ENCODE data around the gene CADM4.
"Not testable (repeated sequence)": the region's sequence is repeated elsewhere in the genome, so short reads cannot be mapped to it uniquely, and the experiment has no call there.

CADM4 gene

GRCh38 chr19:43660971-43661360 is 21.3 kb upstream of the CADM4 start:
- no peak for DNase-seq

- DNase-seq, result no peak
Observed at GRCh38 chr19:43660301-43660970, 20.8 kb upstream of the CADM4 start.

- no peak for DNase-seq
Observed at GRCh38 chr19:43658494-43658893, 18.8 kb upstream of the CADM4 start.

DNA sequence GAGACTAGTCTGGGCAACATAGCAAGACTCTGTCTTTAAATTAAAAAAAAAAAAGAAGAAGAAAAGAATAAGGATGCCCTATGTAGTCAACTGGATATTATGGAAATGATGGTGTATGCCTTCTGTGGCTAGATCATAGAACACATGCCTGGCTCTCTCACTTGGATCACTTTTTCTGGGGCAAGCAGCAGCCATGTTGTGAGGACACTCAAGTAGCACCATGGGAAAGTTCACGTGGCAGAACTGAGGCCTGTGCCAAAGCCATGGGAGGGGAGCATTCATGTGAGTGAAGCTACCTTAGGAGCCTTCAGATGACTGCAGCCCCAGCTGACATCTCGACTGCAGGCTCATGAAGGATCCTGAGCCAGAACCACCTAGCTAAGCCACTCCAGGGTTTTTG is 18.4 kb upstream of the CADM4 start:
- DNase-seq, result no peak

- DNase-seq, result no peak
Observed at GRCh38 chr19:43656436-43656835, 16.8 kb upstream of the CADM4 start.

DNA sequence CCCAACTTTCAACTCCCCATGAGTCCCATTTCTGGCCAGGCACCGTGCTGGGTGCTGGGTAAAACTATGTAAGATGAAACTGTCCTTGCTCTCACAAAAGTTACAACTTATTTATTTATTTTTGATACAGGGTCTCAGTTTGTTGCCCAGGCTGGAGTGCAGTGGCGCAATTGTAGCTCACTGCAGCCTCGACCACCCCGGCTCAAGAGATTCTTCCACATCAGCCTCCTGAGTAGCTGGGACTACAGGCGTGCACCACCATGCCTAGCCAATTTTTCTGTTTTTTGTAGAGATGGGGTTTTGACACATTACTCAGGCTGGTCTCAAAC is 12.9 kb upstream of the CADM4 start:
- DNase-seq, result no peak

- DNase-seq, result no peak
Observed at GRCh38 chr19:43651758-43652545, 12.3 kb upstream of the CADM4 start.

DNA sequence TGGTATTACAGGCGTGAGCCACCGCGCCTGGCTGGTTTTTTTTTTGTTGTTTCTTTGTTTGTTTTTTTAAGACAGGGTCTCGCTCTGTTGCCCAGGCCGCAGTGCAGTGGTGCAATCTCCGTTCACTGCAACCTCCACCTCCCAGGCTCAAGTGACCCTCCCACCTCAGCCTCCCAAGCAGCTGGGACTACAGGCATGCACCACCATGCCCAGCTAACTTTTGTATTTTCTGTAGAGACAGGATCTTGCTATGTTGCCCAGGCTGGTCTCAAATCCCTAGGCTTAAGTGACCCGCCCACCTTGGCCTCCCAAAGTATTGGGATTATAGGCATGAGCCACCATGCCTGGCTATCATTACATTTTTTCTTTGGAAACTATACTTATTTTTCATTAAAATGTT is 10.6 kb upstream of the CADM4 start:
- DNase-seq, result not testable (repeated sequence)

DNA sequence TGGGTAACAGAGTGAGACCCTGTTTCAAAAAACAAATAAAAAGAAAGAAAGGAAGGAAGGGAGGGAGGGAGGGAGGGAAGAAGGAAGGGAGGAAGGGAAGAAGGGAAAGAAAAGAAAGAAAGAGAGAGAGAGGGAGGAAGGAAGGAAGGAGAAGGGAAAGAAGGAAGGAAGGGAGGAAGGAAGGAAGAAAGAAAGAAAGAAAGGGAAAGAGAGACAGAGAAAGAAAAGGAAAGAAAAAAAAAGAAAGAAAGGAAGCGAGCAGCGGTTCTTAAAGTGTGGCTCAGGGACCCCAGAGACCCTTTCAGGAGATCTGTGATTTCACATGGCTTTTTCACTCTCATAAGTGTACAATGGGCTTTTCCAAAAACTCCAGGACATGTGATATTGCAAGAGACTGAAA is 9.9 kb upstream of the CADM4 start:
- no peak for DNase-seq

DNA sequence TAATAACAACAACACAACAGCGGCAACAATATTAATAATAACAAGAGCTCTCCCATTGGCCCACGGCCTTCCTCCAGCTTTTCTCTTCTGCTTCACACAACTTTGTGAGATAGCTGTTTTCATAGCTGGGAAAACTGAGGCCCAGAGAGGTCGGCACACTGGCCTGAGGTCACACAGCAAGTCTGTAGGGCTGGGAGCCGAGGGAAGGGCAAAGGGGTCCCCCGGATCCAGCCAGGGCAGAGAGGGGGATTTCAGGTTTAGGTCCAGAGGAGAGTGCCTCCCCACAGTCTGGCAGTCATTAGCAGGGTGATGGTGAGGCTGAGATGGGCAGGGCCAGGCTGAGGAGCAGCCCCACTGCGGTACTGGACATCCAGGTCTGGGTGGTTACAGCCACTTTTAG is 9.0 kb upstream of the CADM4 start:
- no peak for DNase-seq

DNA sequence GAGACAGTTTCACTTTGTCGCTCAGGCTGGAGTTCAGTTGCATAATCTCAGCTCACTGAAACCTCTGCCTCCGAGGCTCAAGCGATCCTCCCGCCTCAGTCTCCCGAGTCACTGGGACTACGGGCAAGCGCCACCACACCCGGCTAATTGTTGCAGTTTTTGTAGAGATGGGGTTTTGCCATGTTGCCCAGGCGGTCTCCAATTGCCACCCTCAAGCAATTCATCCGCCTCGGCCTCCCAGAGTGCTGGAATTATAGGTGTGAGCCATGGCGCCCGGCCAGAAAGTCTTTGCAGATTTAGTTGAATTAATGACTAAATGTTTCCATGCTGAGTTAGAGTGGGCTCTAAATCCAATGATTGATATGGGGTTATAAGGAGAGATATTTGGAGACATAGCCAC is 4.5 kb upstream of the CADM4 start:
- no peak for DNase-seq

- DNase-seq, result no peak
Observed at GRCh38 chr19:43643326-43643725, 3.7 kb upstream of the CADM4 start.

- no peak for DNase-seq
Observed at GRCh38 chr19:43642531-43642930, 2.9 kb upstream of the CADM4 start.

DNA sequence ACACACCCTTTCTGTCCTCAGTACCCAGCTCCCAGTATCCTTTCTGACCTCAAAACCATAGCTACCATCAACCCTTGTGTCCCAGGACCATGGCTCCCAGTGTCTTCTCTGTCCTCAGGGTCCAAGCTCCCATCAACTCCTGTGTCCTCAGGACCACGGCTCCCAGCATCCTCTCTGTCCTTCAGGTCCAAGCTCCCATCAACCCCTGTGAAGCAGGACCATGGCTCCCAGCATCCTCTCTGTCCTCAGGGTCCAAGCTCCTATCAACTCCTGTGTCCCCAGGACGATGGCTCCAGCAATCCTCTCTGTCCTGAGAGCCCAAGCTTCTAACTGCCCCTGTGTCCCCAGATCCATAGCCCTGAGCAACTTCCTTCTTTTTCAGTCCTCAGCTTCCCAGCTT is 1.7 kb upstream of the CADM4 start:
- DNase-seq, result no peak

- no peak for DNase-seq
Observed at GRCh38 chr19:43640424-43640757, 741 bp upstream of the CADM4 start.

- DNase-seq, result no peak
Observed at GRCh38 chr19:43638995-43639518, 593 bp downstream of the CADM4 start.

GRCh38 chr19:43638214-43638994 is 1.2 kb downstream of the CADM4 start:
- no peak for DNase-seq

DNA sequence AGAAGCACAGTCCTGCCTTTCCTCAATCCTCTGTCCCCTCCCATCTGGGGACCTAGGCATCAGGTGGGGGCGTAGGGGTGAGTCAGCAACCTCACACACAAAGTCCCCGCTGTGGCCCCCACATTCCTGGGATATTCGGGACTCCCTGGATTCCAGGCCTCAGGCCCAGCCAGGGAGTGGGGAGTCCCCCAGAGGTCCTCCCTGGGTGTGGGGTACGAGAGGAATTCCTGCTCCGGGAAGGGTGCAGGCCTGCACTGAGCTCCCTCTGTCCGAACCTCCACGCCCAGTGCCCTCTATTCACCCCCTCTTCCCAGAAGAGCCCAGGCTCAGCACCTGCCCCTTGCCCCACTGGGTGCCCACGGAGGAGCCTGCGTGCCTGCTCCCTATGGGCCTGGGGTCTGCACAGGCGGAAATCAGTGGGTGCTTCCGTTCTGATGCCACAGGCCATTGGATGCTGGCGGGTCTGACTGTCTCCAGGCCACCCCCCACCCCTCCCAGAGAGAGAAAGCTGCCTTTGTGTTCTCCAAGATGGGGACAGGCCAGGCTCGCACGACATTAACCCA is 3.4 kb downstream of the CADM4 start:
- DNase-seq, result no peak

DNA sequence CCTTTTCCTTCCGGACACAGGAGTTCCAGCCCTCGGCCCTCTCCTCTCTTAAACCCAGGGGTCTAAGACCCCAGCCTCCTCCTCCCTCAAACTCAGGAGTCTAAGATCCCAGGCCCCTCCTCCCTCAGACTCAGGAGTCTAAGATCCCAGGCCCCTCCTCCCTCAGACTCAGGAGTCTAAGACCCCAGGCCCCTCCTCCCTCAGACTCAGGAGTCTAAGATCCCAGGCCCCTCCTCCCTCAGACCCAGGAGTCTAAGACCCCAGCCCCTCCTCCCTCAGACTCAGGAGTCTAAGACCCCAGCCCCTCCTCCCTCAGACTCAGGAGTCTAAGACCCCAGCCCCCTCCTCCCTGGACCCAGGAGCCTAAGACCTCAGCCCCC is 4.1 kb downstream of the CADM4 start:
- not testable (repeated sequence) for DNase-seq

GRCh38 chr19:43634872-43635560 is 4.6 kb downstream of the CADM4 start:
- no peak for DNase-seq

DNA sequence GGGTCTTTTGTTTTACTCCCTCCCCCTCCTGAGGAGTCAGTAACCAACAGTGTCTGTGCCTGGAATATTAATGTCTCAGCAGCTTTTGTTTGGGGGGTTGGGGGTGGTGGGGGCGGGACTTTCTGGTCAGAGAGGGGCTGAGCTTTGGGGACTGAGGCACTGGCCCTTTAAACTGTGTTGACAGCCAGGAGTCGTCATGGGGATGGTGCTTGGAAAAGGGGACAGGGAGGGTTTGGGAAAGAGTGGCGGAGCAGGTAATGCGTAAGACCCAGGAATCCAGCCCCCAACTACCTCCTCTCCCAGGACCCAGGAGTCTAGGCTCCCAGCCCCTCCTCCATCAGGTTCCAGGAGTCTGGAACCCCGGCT is 5.2 kb downstream of the CADM4 start:
- DNase-seq, result no peak

DNA sequence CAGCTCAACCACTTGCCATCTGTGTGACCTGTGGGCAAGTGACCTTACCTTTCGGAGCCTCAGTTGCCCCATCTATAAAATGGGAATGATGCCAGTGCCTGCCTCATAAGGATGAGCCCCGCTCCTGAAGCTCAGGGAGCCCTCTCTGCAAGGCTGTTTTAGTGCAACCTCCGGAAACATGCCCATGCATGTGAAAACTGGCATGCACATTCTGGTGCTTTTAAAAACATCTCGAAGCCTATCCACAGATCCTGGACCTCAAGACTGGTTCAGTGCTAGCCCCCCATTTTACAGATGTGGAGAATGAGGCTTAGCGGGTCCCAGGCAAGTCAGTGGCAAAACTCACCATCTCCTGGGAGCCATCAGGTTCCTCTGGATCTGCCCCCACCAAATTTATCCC is 5.6 kb downstream of the CADM4 start:
- no peak for DNase-seq

GRCh38 chr19:43633520-43633919 is 6.1 kb downstream of the CADM4 start:
- no peak for DNase-seq

All from activated CD4-positive, alpha-beta T cell treated with anti-CD3 and anti-CD28 coated beads, Interleukin-2, amount 50 U/mL, for 1 hour (primary cell).